Adrenal gland (tissue), 12 donors: ENCODE results near the gene SMTNL2. TPM values are rescaled to one million over a fixed set of nuclear protein-coding genes. Genes with fewer than 3 reads are reported as not detected.

Source experiments
- DNase-seq, 7 donors: peaks; one replicate each; pipeline ENCODE4 v3.0.0-alpha.2; 2019 to 2020
- H3K27ac ChIP-seq, 5 donors: fragments of 200-600 bp; sonication (generic) in 4 of 5; 1 replicate in 3 of 5; 2 replicates in 2 of 5; pipeline versions ENCODE4 v1.5.1 to v1.8.0; 2016 to 2020; ENCODE audit warnings: mild to moderate bottlenecking in 1 of 5
- H3K27me3 ChIP-seq: fragments of 200-600 bp; 2 replicates; pipeline ENCODE4 v1.8.0; 2021
- H3K36me3 ChIP-seq, 2 donors: fragments of 200-600 bp; replicated peaks in 1 of 2; 1 replicate in 1 of 2; 2 replicates in 1 of 2; pipeline versions ENCODE4 v1.5.1 to v1.8.0; 2018 to 2022
- H3K4me1 ChIP-seq, 2 donors: fragments of 200-600 bp; replicated peaks in 1 of 2; 1 replicate in 1 of 2; 2 replicates in 1 of 2; pipeline versions ENCODE4 v1.5.1 to v1.8.0; 2018 to 2021
- H3K4me3 ChIP-seq, 4 donors: fragments of 200-600 bp; sonication (generic) in 3 of 4; one replicate each; pipeline ENCODE4 v1.5.1; 2016 to 2018
- H3K9me3 ChIP-seq, 3 donors: fragments of 200-600 bp; sonication (generic) in 1 of 3; replicated peaks in 1 of 3; 1 replicate in 2 of 3; 2 replicates in 1 of 3; pipeline versions ENCODE4 v1.5.1 to v1.8.0; 2016 to 2021
- POLR2A ChIP-seq, 2 donors: fragments of 450-650 bp; IDR thresholded peaks; one replicate each; pipeline ENCODE4 v1.6.1; 2017; ENCODE audit warnings: antibody characterized with exemption in 2 of 2, mild to moderate bottlenecking in 2 of 2, moderate library complexity in 1 of 2
- WGBS, 4 donors: extraction: QIAGEN DNeasy Blood & Tissue Kit in 2 of 4; methylation state at CpG; one replicate each; pipeline versions ENCODE4 v1.1.5 to v1.1.7; 2013 to 2017; 5-methylcytosine and 5-hydroxymethylcytosine counted together
- intact Hi-C, 2 donors: fragments of 100-400 bp; cut with DNase I; formaldehyde crosslinking; loops; one replicate each; pipeline versions ENCODE4 v1.14.1 to v1.15.0; 2022 to 2023
- polyA plus RNA-seq, 3 donors: library from polyadenylated mRNA; stranded (reverse); fragments of 200-250 nt in 2 of 3; fragments of 350-450 nt in 1 of 3; fragmentation: Illumina TruSeq in 1 of 3; extraction: RNeasy Lipid Tissue Mini Kit (QIAGEN cat#74804) in 1 of 3; gene quantifications; one replicate each; pipeline ENCODE4 v1.2.3, GENCODE V29; 2013 to 2014
- total RNA-seq, 9 donors: library from RNA; depleted of rRNA in 4 of 9; stranded (reverse); fragments of >200 nt in 4 of 9; fragments of 120-200 nt in 1 of 9; fragmentation: NEBNext Ultra II Directional in 1 of 9; extraction: Animal tissue kit (Norgen Biotek cat#: 25700) in 1 of 9; gene quantifications; one replicate each; pipeline versions ENCODE4 v1.1.0 to v1.2.4, GENCODE V29; 2013 to 2023
- TF ChIP-seq, protein P1 (sequence below), 6 experiments: fragments of 450-650 bp in 4 of 6; fragments of 200-600 bp in 2 of 6; sonication (generic) in 1 of 6; IDR thresholded peaks; 1 replicate in 5 of 6; 2 replicates in 1 of 6; pipeline versions ENCODE4 v1.5.1 to v1.8.0; 2016 to 2021; ENCODE audit warnings: antibody characterized with exemption in 6 of 6, mild to moderate bottlenecking in 2 of 6, moderate library complexity in 1 of 6
- donor health status: healthy with polysubstance abuse.
- donor health status: Bipolar disorder and iron deficiency.
- donor health status: DM: yes; HTN: yes; CAD: no.
- donor health status: DM: no; HTN: no; CAD: no.
- donor health status: DM: no; HTN: no; CAD: no.
- donor health status: DM: yes; HTN: yes; CAD: no.

SMTNL2 gene
- total and polyA plus RNA-seq, 12 donors = 0.11 to 0.94 (median 0.17) TPM; not detected in 5

- no peak for DNase-seq
- H3K9me3 ChIP-seq = no peaks in the 10 kb centered on the region
- peaks cover 10 to 12% of the 10 kb centered on the region in 2 donors for H3K4me1 ChIP-seq
- no peaks in the 10 kb centered on the region for H3K27me3 ChIP-seq
- 88 to 94% (median 91%) methylated on average over 11 to 25 of the region's 25 CpGs for WGBS, 4 donors
- H3K4me3 ChIP-seq = no peak overlapping the region
- H3K36me3 ChIP-seq = peaks cover 0 to 81% of the 10 kb centered on the region in 2 donors
- TF ChIP-seq POLR2A (IDR thresholded peaks at IDR 0.05) = no peak
- TF ChIP-seq, protein P1, sequence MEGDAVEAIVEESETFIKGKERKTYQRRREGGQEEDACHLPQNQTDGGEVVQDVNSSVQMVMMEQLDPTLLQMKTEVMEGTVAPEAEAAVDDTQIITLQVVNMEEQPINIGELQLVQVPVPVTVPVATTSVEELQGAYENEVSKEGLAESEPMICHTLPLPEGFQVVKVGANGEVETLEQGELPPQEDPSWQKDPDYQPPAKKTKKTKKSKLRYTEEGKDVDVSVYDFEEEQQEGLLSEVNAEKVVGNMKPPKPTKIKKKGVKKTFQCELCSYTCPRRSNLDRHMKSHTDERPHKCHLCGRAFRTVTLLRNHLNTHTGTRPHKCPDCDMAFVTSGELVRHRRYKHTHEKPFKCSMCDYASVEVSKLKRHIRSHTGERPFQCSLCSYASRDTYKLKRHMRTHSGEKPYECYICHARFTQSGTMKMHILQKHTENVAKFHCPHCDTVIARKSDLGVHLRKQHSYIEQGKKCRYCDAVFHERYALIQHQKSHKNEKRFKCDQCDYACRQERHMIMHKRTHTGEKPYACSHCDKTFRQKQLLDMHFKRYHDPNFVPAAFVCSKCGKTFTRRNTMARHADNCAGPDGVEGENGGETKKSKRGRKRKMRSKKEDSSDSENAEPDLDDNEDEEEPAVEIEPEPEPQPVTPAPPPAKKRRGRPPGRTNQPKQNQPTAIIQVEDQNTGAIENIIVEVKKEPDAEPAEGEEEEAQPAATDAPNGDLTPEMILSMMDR (IDR thresholded peaks at IDR 0.05) = no peak
- H3K27ac ChIP-seq = no peak overlapping the region
- intact Hi-C loops = loop anchor here in 1 of 2 donors (10.0 kb wide), 1 partner anchor 125 kb away; no protein-coding TSS in a partner anchor
These were observed 34.4 kb upstream of the SMTNL2 start for GRCh38 chr17:4549781-4550533.

DNA sequence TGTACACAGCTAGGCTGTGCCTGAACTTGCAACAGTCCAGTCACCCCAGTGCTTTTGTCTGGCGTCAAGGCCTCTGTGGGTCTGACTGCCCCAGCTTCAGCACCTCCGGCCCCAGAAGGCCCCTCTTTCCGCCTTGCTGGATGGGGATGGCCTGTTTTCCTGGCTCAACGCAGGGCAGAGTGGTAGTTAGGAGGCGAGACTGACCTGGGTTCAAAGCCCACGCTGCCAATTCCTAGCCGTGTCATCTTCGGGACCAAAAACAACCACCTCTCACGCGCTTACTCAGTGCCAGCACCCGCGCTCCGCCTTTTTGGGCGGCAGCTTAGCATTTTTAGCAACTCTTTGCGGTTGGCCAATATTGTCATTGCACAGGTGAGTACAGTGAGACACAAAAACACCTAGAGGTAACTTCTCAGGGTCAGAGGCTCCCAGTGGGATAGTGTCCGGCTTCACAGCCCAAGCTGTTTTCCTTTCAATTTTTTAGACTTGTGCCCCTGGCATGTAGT, 33.7 kb upstream of the SMTNL2 start:
- TF ChIP-seq, protein P1 (IDR thresholded peaks at IDR 0.05) = no peak
- no peak for TF ChIP-seq POLR2A (IDR thresholded peaks at IDR 0.05)
- H3K36me3 ChIP-seq = peaks cover 0 to 78% of the 10 kb centered on the region in 2 donors
- DNase-seq = no peak

GRCh38 chr17:4551141-4551540, 33.2 kb upstream of the SMTNL2 start:
- Histone ChIP-seq H3K4me3 (no peak overlapping the region), H3K9me3 (no peaks in the 10 kb centered on the region), H3K27me3 (no peaks in the 10 kb centered on the region), H3K4me1 (peaks cover 17% of the 10 kb centered on the region in 2 donors), H3K27ac (no peak overlapping the region), H3K36me3 (peaks cover 0 to 73% of the 10 kb centered on the region in 2 donors)
- DNase-seq = no peak
- intact Hi-C loops = no loop called here
- 83 to 96% (median 87%) methylated on average over 6 to 8 of the region's 8 CpGs for WGBS, 4 donors
- TF ChIP-seq POLR2A (IDR thresholded peaks at IDR 0.05) = no peak
- TF ChIP-seq, protein P1 (IDR thresholded peaks at IDR 0.05) = no peak

More for the DNA sequence above, 33.7 kb upstream of the SMTNL2 start:
- H3K9me3 ChIP-seq = no peaks in the 10 kb centered on the region
- no peak overlapping the region for H3K27ac ChIP-seq
- H3K27me3 ChIP-seq = no peaks in the 10 kb centered on the region
- intact Hi-C loops = no loop called here
- 93 to 98% (median 96%) methylated on average over 12 to 16 of the region's 16 CpGs for WGBS, 4 donors
- H3K4me1 ChIP-seq = peaks cover 12% of the 10 kb centered on the region in 2 donors
- no peak overlapping the region for H3K4me3 ChIP-seq

DNA sequence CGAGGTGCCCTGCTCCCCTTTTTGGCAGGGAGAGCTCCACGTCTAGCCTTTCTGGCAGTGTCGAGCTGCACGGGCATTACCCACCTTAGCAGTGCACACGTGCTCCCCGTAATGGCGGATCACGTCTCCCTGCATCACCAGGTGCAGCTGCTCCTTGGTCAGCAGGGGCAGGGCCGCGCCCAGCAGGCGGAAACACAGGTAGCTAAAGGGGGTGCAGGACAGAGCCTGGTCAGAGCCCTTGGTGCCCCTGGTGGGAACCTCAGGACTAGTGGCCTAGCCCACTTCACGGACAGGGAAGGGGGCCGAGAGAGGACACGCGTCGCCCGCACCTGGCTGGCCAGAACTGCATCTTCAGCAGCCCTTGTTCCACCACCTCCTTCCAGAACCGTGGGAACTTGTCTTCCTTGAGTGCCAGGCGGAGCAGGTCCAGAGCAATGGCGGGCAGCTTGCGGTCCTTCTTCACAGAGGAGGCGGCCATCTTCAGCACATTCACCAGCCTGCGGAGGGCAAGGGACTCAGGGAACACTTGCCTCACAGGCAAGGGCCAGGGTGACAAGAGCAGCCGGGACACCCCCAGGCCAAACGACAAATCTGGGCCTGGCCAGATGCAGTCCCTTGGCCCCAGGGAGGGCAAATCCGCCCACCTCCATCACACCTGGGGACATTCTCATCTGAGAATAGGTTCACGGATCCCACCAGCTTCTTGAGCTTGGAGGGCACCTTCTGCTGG, 32.4 kb upstream of the SMTNL2 start:
- Histone ChIP-seq H3K27me3 (no peaks in the 10 kb centered on the region), H3K4me3 (no peak overlapping the region), H3K4me1 (peaks cover 17% of the 10 kb centered on the region in 2 donors), H3K36me3 (peaks cover 0 to 66% of the 10 kb centered on the region in 2 donors), H3K27ac (no peak overlapping the region), H3K9me3 (no peaks in the 10 kb centered on the region)
- intact Hi-C loops = no loop called here
- DNase-seq = no peak
- WGBS, 4 donors = 88 to 96% (median 92%) methylated on average over 19 to 27 of the region's 27 CpGs
- TF ChIP-seq POLR2A (IDR thresholded peaks at IDR 0.05) = no peak
- TF ChIP-seq, protein P1 (IDR thresholded peaks at IDR 0.05) = no peak
